Measurements from ENCODE around the gene PRDM2. TPM values are rescaled to one million over a fixed set of nuclear protein-coding genes. Genes with fewer than 3 reads are reported as not detected.

Gene PRDM2
- total RNA-seq, 2 experiments from 2014 or later: 136 to 140 TPM

GRCh38 chr1:13817906-13818305 is 117.9 kb downstream of the PRDM2 start:
- H3K9me3 ChIP-seq (ENCODE audit: control insufficient read depth in 1 of 2, insufficient read depth in 1 of 2, low read length in 2 of 2): no peaks in the 10 kb centered on the region
- intact Hi-C loops (cut with DNase I, micrococcal nuclease): loop anchor here in 1 of 2 experiments (10.0 kb wide), 1 partner anchor 147 kb away; no protein-coding TSS in a partner anchor
- peaks cover 4% of the 10 kb centered on the region for H3K36me3 ChIP-seq (ENCODE audit: insufficient read depth, low read length)
- H3K4me1 ChIP-seq (ENCODE audit: insufficient read depth, low read length): peaks cover 7% of the 10 kb centered on the region
- ChIA-PET CTCF (no interaction called here), POLR2A (no interaction called here)
- Mint-ChIP-seq H3K36me3 (ENCODE audit: low read depth) (peaks cover 25% of the 10 kb centered on the region), H3K4me1 (ENCODE audit: low read depth) (peaks cover 9% of the 10 kb centered on the region), H3K9me3 (no peaks in the 10 kb centered on the region), H3K4me3 (no peak overlapping the region), H3K27me3 (no peaks in the 10 kb centered on the region), H3K27ac (no peak overlapping the region)
- no peak overlapping the region for H3K4me3 ChIP-seq (ENCODE audit: low read length)
- H3K27ac ChIP-seq (ENCODE audit: low read depth in 1 of 2, low read length in 2 of 2): no peak overlapping the region
- ATAC-seq (ENCODE audit: poor library complexity): no peak
- TF ChIP-seq CTCF (IDR thresholded peaks at IDR 0.05): no peak
- no peaks in the 10 kb centered on the region for H3K27me3 ChIP-seq (ENCODE audit: control insufficient read depth in 1 of 2, insufficient read depth in 2 of 2, low read length in 2 of 2)
- no peak for DNase-seq

DNA sequence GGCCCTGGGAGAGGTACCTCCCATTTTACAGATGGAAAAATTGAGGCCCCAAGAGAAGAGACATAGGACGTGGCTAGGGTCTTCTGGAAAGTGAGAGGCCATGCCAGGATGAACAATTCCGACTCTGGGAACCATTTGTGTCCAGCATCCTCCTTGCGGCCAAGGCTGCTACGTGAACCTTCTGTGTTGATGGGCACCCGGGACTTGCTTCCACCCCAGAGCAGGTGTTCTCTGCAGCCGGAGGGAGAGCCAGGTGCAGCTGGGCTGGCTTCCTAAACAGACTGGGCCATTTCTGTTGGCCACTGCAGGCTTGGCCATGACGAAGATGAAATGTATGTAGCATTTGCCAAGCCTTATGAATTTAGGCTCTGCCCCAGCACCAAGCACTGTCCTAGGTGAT is 118.9 kb downstream of the PRDM2 start:
- H3K27me3 Mint-ChIP-seq: no peaks in the 10 kb centered on the region
- H3K36me3 Mint-ChIP-seq (ENCODE audit: low read depth): peaks cover 32% of the 10 kb centered on the region
- Histone ChIP-seq H3K27me3 (ENCODE audit: control insufficient read depth in 1 of 2, insufficient read depth in 2 of 2, low read length in 2 of 2) (no peaks in the 10 kb centered on the region), H3K9me3 (ENCODE audit: control insufficient read depth in 1 of 2, insufficient read depth in 1 of 2, low read length in 2 of 2) (no peaks in the 10 kb centered on the region), H3K36me3 (ENCODE audit: insufficient read depth, low read length) (peaks cover 9% of the 10 kb centered on the region), H3K4me1 (ENCODE audit: insufficient read depth, low read length) (no peaks in the 10 kb centered on the region), H3K27ac (ENCODE audit: low read depth in 1 of 2, low read length in 2 of 2) (no peak overlapping the region), H3K4me3 (ENCODE audit: low read length) (no peak overlapping the region)
- peaks cover under 1% of the 10 kb centered on the region for H3K4me1 Mint-ChIP-seq (ENCODE audit: low read depth)
- H3K4me3 Mint-ChIP-seq: no peak overlapping the region
- intact Hi-C loops (cut with DNase I, micrococcal nuclease): loop anchor here in 1 of 2 experiments (10.0 kb wide), 1 partner anchor 146 kb away; no protein-coding TSS in a partner anchor
- TF ChIP-seq CTCF (IDR thresholded peaks at IDR 0.05): no peak
- CTCF ChIA-PET: no interaction called here
- ATAC-seq (ENCODE audit: poor library complexity) (no peak), DNase-seq (no peak)
- H3K9me3 Mint-ChIP-seq: no peaks in the 10 kb centered on the region
- H3K27ac Mint-ChIP-seq: no peak overlapping the region
- POLR2A ChIA-PET: no interaction called here

- Histone ChIP-seq H3K4me3 (ENCODE audit: low read length) (no peak overlapping the region), H3K27me3 (ENCODE audit: control insufficient read depth in 1 of 2, insufficient read depth in 2 of 2, low read length in 2 of 2) (no peaks in the 10 kb centered on the region), H3K27ac (ENCODE audit: low read depth in 1 of 2, low read length in 2 of 2) (no peak overlapping the region), H3K9me3 (ENCODE audit: control insufficient read depth in 1 of 2, insufficient read depth in 1 of 2, low read length in 2 of 2) (no peaks in the 10 kb centered on the region), H3K36me3 (ENCODE audit: insufficient read depth, low read length) (peaks cover 9% of the 10 kb centered on the region), H3K4me1 (ENCODE audit: insufficient read depth, low read length) (no peaks in the 10 kb centered on the region)
- no peaks in the 10 kb centered on the region for H3K9me3 Mint-ChIP-seq
- ATAC-seq (ENCODE audit: poor library complexity) (no peak), DNase-seq (no peak)
- no peak overlapping the region for H3K4me3 Mint-ChIP-seq
- ChIA-PET CTCF (no interaction called here), POLR2A (no interaction called here)
- H3K27ac Mint-ChIP-seq: no peak overlapping the region
- intact Hi-C loops (cut with DNase I, micrococcal nuclease): loop anchor here in 1 of 2 experiments (10.0 kb wide), 1 partner anchor 145 kb away; no protein-coding TSS in a partner anchor
- TF ChIP-seq CTCF (IDR thresholded peaks at IDR 0.05): no peak
- peaks cover 33% of the 10 kb centered on the region for H3K36me3 Mint-ChIP-seq (ENCODE audit: low read depth)
- no peaks in the 10 kb centered on the region for H3K27me3 Mint-ChIP-seq
- no peaks in the 10 kb centered on the region for H3K4me1 Mint-ChIP-seq (ENCODE audit: low read depth)
Measured at GRCh38 chr1:13819642-13820041, 119.7 kb downstream of the PRDM2 start.
